ENCODE data around the gene PARD6B. TPM values are rescaled to one million over a fixed set of nuclear protein-coding genes. Genes with fewer than 3 reads are reported as not detected.

The PARD6B gene
- total and polyA plus RNA-seq, 5 donors, result 0.93 to 5.2 (median 3.3) TPM

DNA sequence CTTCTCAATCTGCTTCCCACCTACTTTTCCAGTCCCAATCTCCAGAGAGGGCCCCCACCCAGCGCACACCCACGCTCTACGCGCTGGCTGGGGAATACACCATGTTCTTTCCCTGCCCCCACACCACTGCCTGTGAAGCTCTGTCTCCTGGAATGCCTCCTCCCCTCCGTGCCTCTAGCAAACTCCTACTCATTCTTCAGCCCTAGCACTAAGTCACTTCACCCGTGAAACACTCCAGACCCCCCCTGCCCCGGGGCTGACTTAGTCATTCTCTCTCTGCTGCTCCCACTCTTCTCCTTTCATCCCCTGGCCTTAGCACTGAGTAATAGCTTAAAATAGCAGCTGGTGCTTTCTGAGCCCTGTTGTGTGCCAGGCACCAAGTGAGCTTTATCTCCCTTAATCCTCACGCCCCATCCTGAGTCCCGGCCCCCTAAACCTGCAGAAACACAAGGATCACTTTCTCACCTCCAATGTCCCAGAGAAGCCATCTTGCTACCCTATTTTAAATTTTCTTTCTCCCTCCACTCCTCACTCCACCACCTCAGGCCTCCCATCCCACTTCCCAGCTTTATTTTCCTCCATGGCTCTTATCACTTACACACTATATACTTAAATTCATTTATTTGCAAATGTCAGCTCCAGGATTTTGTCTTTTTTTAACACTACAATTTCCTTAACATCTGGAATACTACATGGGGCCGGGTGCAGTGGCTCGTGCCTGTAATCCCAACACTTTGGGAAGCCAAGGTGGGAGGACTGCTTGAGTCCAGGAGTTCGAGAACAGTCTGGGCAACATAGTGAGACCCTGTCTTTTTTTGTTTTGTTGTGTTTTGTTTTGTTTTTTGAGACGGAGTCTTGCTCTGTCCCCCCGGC lies 6.3 kb upstream of the PARD6B start:
- H3K27me3 ChIP-seq (ENCODE audit: control insufficient read depth, insufficient read depth), result no peaks in the 10 kb centered on the region
- H3K4me3 ChIP-seq (ENCODE audit: low read length), result no peak overlapping the region
- peak; percentile 69 to 88 for ATAC-seq
- peaks cover 2% of the 10 kb centered on the region for H3K4me1 ChIP-seq (ENCODE audit: control insufficient read depth, insufficient read depth, low read length)
- peak overlapping the region; percentile 28 for H3K27ac ChIP-seq (ENCODE audit: low read length)
- 40% methylated on average over 14 of the region's 14 CpGs for WGBS
- peak; percentile 60 to 75 (median 74) for DNase-seq
- H3K9me3 ChIP-seq (ENCODE audit: control insufficient read depth, low read length), result no peaks in the 10 kb centered on the region
- intact Hi-C loops (cut with DNase I), result no loop called here

DNA sequence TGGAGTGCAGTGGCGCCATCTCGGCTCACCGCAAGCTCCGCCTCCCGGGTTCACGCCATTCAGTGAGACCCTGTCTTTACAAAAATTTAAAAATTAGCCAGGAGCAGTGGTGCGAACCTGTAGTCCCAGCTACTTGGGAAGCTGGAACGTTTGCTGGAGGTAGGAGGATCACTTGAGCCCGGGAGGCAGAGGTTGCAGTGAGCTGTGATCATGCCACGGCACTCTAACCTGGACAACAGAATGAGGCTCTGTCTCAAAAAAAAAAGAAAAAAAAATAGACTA lies 5.7 kb upstream of the PARD6B start:
- peaks cover 2% of the 10 kb centered on the region for H3K4me1 ChIP-seq (ENCODE audit: control insufficient read depth, insufficient read depth, low read length)
- H3K4me3 ChIP-seq (ENCODE audit: low read length), result no peak overlapping the region
- peak overlapping the region; percentile 12 for H3K27ac ChIP-seq (ENCODE audit: low read length)
- ATAC-seq, result no peak
- no peaks in the 10 kb centered on the region for H3K9me3 ChIP-seq (ENCODE audit: control insufficient read depth, low read length)
- DNase-seq, result no peak
- no peaks in the 10 kb centered on the region for H3K27me3 ChIP-seq (ENCODE audit: control insufficient read depth, insufficient read depth)
- 90% methylated on average over 10 of the region's 10 CpGs for WGBS
- intact Hi-C loops (cut with DNase I), result no loop called here

DNA sequence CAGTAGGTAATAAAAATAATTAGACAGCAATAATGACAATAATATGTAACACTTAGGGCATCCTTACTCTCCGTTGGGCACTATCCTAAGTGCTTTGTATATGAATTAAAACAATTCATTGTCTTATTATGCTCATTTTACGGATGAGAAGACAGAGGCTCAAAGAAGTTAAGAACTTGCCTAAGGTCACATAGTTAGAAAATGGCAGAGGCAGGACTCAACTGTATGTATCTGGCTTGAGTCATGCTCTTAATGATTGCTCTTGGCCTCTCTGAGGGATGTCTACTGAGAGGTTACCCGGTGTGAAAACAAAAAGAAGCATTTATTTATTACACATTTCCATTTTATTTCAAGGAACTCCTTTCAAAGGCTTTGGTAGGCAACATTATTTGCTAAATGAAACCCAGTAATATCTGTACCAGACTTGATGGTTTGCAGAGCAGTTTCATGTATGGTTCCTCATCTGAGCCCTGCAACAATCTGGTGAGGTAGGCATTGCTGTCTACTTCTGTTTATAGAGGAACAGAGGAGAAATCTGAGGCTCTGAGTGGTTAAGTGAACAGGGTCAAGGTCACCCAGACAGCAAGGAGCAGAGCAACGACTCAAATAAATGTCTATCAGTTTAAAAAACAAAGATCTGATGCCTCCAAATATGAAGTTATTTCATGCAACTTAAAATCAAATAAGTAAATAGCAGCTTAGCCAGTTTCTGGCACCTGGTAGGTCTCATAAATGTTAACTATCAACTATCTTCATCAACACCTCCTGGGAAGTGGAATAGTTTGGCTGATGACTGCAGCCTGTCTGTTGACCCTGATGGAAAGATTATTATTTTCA lies 4.2 kb upstream of the PARD6B start:
- peaks cover 2% of the 10 kb centered on the region for H3K4me1 ChIP-seq (ENCODE audit: control insufficient read depth, insufficient read depth, low read length)
- ATAC-seq, result no peak
- WGBS, result 73% methylated on average over 4 of the region's 4 CpGs

DNA sequence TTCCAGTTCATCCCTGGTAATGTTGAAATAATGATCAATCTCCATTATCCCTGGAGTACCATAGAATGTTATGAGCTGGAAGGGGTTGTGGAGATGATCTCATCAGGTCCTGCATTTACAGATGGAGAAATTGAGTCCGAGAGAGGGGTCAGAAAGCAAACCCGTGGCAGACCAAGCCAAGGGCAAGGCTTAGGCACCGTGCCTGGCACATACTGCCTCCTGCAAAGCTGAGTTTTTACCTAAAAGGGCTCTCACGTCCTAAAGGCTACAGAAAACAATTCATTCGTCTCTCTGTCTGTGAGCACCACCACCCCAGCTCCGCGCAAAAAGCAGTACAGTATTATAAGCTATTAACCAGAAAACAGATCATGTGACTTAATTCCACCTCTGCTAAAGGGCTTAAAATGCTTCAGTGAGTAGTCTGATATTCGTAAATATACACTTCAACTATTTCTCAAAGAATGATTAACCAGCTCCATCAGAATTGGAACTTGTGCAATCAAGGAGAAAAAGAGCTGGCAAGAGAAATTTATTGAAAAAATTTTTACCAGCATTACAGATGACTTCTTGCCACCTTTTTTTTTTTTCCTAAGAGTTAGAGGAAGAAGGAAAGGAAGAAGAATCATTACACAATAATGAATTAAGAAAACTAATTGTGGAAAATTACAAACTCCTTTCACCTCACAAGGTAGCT lies 3.4 kb upstream of the PARD6B start:
- no peak overlapping the region for H3K27ac ChIP-seq (ENCODE audit: low read length)
- no peak overlapping the region for H3K4me3 ChIP-seq (ENCODE audit: low read length)
- no peaks in the 10 kb centered on the region for H3K27me3 ChIP-seq (ENCODE audit: control insufficient read depth, insufficient read depth)
- WGBS, result 71% methylated on average over 8 of the region's 8 CpGs
- DNase-seq (no peak), ATAC-seq (no peak)
- peaks cover 2% of the 10 kb centered on the region for H3K4me1 ChIP-seq (ENCODE audit: control insufficient read depth, insufficient read depth, low read length)
- no peaks in the 10 kb centered on the region for H3K9me3 ChIP-seq (ENCODE audit: control insufficient read depth, low read length)
- intact Hi-C loops (cut with DNase I), result no loop called here

More for the DNA sequence above, 4.2 kb upstream of the PARD6B start:
- Histone ChIP-seq H3K9me3 (ENCODE audit: control insufficient read depth, low read length) (no peaks in the 10 kb centered on the region), H3K4me3 (ENCODE audit: low read length) (no peak overlapping the region), H3K27ac (ENCODE audit: low read length) (no peak overlapping the region), H3K27me3 (ENCODE audit: control insufficient read depth, insufficient read depth) (no peaks in the 10 kb centered on the region)
- DNase-seq, result no peak
- intact Hi-C loops (cut with DNase I), result no loop called here

DNA sequence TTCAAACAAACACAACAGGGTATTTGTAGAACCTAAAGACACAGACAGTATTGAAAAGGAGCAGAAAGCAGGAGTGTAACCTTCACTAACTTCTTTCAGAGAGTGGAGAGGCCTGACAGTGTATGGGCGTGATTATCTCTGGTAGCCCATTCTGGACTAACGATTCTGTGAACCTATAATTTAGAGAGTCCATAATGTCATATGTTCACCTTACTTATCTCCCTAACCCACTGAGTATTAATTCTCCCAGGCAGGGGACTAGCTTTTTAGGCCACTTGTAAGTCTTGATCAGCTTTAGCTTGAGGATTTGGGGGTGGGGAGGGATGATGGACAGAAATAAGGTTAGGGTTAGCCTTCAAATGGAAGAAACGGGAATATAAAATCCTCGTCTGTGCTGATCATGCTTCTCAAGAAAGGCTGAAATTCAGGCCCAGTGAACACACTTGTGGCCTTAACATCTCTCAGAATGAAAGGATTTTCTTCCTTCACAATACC lies 2.8 kb upstream of the PARD6B start:
- ATAC-seq, result no peak
- Histone ChIP-seq H3K4me3 (ENCODE audit: low read length) (no peak overlapping the region), H3K4me1 (ENCODE audit: control insufficient read depth, insufficient read depth, low read length) (peaks cover 2% of the 10 kb centered on the region), H3K9me3 (ENCODE audit: control insufficient read depth, low read length) (no peaks in the 10 kb centered on the region), H3K27ac (ENCODE audit: low read length) (no peak overlapping the region), H3K27me3 (ENCODE audit: control insufficient read depth, insufficient read depth) (no peaks in the 10 kb centered on the region)
- DNase-seq, result no peak
- 94% methylated on average over 4 of the region's 4 CpGs for WGBS
- intact Hi-C loops (cut with DNase I), result no loop called here

DNA sequence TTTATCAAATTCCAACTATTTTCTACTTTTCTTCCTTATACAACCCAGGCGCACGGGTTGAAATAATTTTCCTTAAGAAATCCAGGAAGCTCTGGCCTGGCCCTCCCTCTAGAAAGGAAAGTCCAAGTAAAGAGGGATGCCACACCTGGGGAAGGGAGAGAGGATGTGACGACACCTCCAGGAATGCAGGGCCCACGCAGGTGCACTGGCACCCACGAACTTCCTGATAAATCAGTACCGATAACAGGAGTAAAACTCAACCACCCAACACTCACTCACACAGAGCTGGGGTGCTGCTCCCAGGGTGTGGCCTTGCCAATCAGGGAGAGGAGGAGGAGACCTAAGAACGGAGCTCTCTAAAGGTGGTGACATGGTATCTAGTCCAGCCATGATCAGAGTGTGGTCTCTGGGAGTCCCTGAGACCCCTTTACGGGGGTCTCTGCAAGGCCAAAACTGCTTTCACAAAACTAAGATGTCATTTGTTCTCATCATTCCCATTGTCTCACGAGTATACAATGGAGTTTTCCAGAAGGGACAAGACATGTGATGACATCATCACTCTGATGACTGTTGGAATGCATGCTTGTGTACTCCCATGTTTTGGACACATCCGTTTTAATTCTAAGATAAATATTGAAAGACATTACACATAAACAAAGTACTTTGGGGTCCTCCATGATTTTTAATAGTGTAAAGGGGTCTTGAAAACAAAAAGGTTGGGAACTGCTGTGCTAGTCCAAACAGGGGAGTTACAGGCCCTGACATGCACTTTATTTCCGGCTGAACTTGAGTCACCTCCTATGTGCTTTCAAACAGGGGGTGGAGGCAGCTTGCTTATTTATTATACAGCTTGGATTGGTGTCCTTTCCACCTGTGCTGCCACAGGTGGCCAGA lies 2.2 kb upstream of the PARD6B start:
- Histone ChIP-seq H3K4me1 (ENCODE audit: control insufficient read depth, insufficient read depth, low read length) (peaks cover 2% of the 10 kb centered on the region), H3K9me3 (ENCODE audit: control insufficient read depth, low read length) (no peaks in the 10 kb centered on the region), H3K27ac (ENCODE audit: low read length) (no peak overlapping the region), H3K27me3 (ENCODE audit: control insufficient read depth, insufficient read depth) (no peaks in the 10 kb centered on the region), H3K4me3 (ENCODE audit: low read length) (no peak overlapping the region)
- ATAC-seq (no peak), DNase-seq (no peak)
- intact Hi-C loops (cut with DNase I), result no loop called here
- WGBS, result 78% methylated on average over 11 of the region's 11 CpGs

DNA sequence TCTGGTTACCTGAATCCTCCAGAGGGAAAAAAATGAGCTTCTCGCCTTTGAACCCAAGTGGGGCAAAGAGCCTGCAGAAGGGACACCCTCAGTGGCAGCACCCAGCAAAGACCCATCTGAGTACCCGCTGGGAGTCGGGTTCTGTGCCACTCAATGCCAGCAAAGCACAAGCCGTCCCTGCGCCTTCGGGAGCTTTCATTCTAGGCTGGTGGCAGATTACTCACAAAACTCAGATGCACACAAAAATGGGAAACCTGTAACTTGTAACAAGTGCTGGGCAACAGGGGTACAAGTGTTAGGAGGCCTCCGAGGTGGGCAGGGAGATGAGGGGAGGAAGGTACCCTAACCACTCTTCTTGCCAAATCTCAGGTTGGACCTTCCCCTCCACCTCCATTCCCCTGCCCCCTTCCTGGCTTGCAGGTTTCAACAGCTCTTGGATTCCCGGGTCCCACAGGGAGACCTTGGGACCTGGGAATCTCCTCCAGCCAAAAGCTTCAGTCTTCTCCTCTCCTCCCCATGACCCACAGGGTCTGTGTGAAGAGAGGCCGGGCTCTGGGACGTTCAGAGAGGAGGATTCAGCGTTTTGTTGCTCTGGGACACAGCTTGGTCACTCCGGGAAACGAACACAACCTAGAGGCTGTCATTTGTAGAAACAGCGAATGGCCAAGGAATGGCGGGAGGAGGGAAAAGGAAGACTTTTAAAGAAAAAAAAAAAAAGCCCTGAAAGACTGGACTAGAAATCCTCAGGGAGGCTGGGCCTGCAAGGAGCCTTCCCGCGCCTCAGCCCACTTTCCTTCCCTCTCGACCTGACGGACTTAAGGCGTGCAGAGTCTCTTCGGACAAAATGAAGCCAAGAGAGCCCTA lies 1.2 kb upstream of the PARD6B start:
- intact Hi-C loops (cut with DNase I), result loop anchor here in 1 of 4 donors (10.0 kb wide), 1 partner anchor 545 kb away; no protein-coding TSS in a partner anchor
- no peaks in the 10 kb centered on the region for H3K4me1 ChIP-seq (ENCODE audit: control insufficient read depth, insufficient read depth, low read length)
- DNase-seq (no peak), ATAC-seq (peak in 1 of 2 donors; percentile 5)
- H3K9me3 ChIP-seq (ENCODE audit: control insufficient read depth, low read length), result no peaks in the 10 kb centered on the region
- H3K27me3 ChIP-seq (ENCODE audit: control insufficient read depth, insufficient read depth), result no peaks in the 10 kb centered on the region
- WGBS, result 32% methylated on average over 21 of the region's 21 CpGs
- H3K27ac ChIP-seq (ENCODE audit: low read length), result peak overlapping the region; percentile 69
- peak overlapping the region; percentile 63 for H3K4me3 ChIP-seq (ENCODE audit: low read length)

DNA sequence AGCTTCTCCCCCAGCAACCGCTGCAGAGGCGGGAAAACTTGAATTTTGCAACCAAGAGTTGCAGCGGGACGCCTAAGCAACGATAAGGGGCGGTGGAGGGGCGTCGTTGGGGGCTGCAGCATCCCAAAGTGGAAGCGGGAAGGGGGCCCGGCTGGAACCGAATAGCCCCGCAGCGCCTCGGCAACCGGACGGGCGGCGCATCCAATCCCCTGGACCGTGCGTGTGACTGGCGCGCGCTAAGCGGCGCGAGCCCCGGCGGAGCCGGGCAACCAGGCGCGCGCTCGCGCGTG lies 670 bp upstream of the PARD6B start:
- WGBS, result under 1% methylated on average over 35 of the region's 35 CpGs
- Histone ChIP-seq H3K4me3 (ENCODE audit: low read length) (peak overlapping the region; percentile 63), H3K9me3 (ENCODE audit: control insufficient read depth, low read length) (no peaks in the 10 kb centered on the region), H3K27me3 (ENCODE audit: control insufficient read depth, insufficient read depth) (no peaks in the 10 kb centered on the region), H3K27ac (ENCODE audit: low read length) (peak overlapping the region; percentile 69), H3K4me1 (ENCODE audit: control insufficient read depth, insufficient read depth, low read length) (no peaks in the 10 kb centered on the region)
- intact Hi-C loops (cut with DNase I), result loop anchor here in 1 of 4 donors (10.0 kb wide), 1 partner anchor 546 kb away; no protein-coding TSS in a partner anchor
- ATAC-seq (no peak), DNase-seq (no peak)

DNA sequence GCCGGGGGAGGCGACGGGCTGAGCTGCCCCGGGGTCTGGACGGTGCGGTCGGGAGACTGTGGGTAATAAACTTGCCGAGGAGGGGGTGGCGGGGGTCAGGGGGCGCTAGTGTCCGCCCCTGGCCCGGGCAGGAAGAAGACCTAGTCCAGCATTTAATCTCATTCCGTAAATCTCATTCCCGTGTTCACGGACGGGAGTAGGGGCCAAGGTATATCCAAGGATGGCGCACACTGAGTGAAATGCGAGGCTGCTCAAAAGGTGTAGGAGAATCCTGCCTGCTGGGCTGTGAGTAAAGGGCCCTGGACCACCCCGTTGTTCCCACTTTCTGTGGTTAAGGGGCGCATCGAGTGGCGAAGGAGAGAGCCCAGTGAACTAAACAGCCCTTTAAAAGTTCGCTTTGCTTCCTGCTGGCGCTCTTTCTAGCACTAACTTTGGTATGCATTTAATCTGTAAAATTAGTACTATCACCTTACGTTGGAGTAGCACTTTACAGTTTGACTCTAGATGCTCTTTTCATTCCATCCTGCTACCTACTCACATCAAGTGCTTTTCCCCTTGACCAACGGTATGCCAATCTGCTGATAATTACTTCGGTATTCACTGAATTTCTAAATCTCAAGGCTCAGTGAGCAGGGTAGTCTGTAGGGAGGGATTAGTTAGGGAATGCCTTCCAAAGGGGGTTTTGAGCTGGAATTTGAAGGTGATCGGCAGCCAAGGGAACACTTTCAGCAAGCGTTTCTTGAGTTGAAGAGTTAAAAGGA lies 730 bp downstream of the PARD6B start:
- no peaks in the 10 kb centered on the region for H3K27me3 ChIP-seq (ENCODE audit: control insufficient read depth, insufficient read depth)
- 11% methylated on average over 29 of the region's 29 CpGs for whole genome bisulfite sequencing
- intact Hi-C loops (cut with DNase I), result loop anchor here in 1 of 4 donors (10.0 kb wide), 1 partner anchor 547 kb away; no protein-coding TSS in a partner anchor
- DNase-seq (no peak), ATAC-seq (no peak)
- H3K9me3 ChIP-seq (ENCODE audit: control insufficient read depth, low read length), result no peaks in the 10 kb centered on the region
- peak overlapping the region; percentile 63 for H3K4me3 ChIP-seq (ENCODE audit: low read length)
- no peaks in the 10 kb centered on the region for H3K4me1 ChIP-seq (ENCODE audit: control insufficient read depth, insufficient read depth, low read length)
- peak overlapping the region; percentile 24 for H3K27ac ChIP-seq (ENCODE audit: low read length)
